ENCODE measurements around the gene ISM1.

DNA sequence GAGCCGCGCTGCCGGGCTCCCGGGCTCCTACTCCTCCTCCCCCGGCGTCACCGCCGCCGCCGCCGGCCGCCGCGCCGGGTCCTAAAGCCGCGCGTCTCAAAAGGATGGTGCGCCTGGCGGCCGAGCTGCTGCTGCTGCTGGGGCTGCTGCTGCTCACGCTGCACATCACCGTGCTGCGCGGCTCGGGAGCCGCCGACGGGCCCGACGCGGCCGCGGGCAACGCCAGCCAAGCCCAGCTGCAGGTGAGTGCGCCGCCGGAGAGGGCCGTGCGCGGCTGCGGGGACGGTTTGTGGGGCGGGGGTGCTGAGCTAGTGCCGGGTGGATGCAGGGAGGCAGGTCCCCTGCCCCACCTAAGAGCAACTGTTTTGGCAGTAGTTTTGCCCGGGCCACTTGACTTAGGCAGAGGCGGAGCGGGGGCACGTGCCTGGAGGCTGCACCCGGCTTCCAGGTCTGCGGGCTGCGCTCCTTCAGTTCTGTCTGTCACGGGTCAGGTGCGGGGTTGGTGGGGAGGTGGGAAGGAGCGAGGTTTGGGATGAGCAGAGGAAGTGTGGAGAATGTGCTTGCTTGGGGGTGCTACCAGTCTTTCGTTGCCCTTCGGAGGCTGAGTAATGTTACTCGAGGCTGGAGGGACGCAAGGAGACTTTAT is 722 bp downstream of the ISM1 start:
- TF ChIP-seq, protein P1, sequence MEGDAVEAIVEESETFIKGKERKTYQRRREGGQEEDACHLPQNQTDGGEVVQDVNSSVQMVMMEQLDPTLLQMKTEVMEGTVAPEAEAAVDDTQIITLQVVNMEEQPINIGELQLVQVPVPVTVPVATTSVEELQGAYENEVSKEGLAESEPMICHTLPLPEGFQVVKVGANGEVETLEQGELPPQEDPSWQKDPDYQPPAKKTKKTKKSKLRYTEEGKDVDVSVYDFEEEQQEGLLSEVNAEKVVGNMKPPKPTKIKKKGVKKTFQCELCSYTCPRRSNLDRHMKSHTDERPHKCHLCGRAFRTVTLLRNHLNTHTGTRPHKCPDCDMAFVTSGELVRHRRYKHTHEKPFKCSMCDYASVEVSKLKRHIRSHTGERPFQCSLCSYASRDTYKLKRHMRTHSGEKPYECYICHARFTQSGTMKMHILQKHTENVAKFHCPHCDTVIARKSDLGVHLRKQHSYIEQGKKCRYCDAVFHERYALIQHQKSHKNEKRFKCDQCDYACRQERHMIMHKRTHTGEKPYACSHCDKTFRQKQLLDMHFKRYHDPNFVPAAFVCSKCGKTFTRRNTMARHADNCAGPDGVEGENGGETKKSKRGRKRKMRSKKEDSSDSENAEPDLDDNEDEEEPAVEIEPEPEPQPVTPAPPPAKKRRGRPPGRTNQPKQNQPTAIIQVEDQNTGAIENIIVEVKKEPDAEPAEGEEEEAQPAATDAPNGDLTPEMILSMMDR (IDR thresholded peaks at IDR 0.05 in 8 of 11, conservative IDR thresholded peaks at IDR 0.05 in 3 of 11) = peak in 1 of 11 experiments; percentile 11
- no peak for TF ChIP-seq POLR2A (IDR thresholded peaks at IDR 0.05)
- TF ChIP-seq POLR2AphosphoS5 (IDR thresholded peaks at IDR 0.05) = peak in 1 of 3 donors; percentile 25
